ENCODE results near the gene KLF7. TPM values are rescaled to one million over a fixed set of nuclear protein-coding genes. Genes with fewer than 3 reads are reported as not detected.

KLF7 gene
- total and polyA plus RNA-seq, 4 donors, result 5.8 to 90.9 (median 40.4) TPM

DNA sequence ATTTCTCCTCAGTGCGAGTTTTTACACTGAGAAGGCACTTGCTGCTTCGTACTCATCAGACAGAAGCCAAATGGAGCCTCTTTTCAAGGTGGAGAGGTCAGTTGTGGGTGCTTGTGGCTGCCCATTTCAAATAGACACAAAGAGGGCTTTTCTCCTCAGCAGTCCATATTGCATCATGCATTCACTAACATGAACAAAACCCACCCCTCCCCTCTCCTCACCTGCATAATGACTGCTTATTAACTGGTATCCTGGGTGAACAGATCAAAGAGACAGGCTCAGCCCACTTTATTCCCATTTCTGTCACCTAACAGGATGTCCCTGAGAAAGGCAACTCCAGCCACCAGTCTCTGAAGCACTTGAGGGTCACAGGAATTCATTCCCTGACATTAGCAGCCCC is 28.9 kb downstream of the KLF7 start:
- intact Hi-C loops (cut with DNase I), result no loop called here
- ATAC-seq (ENCODE audit: low FRiP score) (no peak), DNase-seq (no peak)
- Histone ChIP-seq H3K4me3 (ENCODE audit: low read length in 2 of 2) (no peak overlapping the region), H3K27me3 (ENCODE audit: control insufficient read depth in 1 of 2, insufficient read depth in 2 of 2, low read length in 1 of 2) (no peaks in the 10 kb centered on the region), H3K4me1 (ENCODE audit: control insufficient read depth in 1 of 2, insufficient read depth in 2 of 2, low read length in 2 of 2) (peaks cover 6 to 48% of the 10 kb centered on the region in 2 donors), H3K9me3 (ENCODE audit: control insufficient read depth, low read length) (no peaks in the 10 kb centered on the region), H3K36me3 (ENCODE audit: control insufficient read depth in 1 of 2, insufficient read depth in 2 of 2, low read length in 1 of 2) (no peaks in the 10 kb centered on the region), H3K27ac (ENCODE audit: low read depth in 1 of 2, low read length in 2 of 2) (peak overlapping the region in 1 of 2 donors; percentile 10)
- 84 to 93% methylated on average over 2 of the region's 2 CpGs for WGBS, 2 donors

GRCh38 chr2:207135801-207136457 is 29.8 kb downstream of the KLF7 start:
- H3K4me1 ChIP-seq (ENCODE audit: control insufficient read depth in 1 of 2, insufficient read depth in 2 of 2, low read length in 2 of 2), result peaks cover 8 to 43% of the 10 kb centered on the region in 2 donors
- no peaks in the 10 kb centered on the region for H3K36me3 ChIP-seq (ENCODE audit: control insufficient read depth in 1 of 2, insufficient read depth in 2 of 2, low read length in 1 of 2)
- ATAC-seq (ENCODE audit: low FRiP score), result no peak
- intact Hi-C loops (cut with DNase I), result no loop called here
- no peak overlapping the region for H3K4me3 ChIP-seq (ENCODE audit: low read length in 2 of 2)
- H3K9me3 ChIP-seq (ENCODE audit: control insufficient read depth, low read length), result no peaks in the 10 kb centered on the region
- no peaks in the 10 kb centered on the region for H3K27me3 ChIP-seq (ENCODE audit: control insufficient read depth in 1 of 2, insufficient read depth in 2 of 2, low read length in 1 of 2)
- 70 to 71% methylated on average over 9 of the region's 9 CpGs for WGBS, 2 donors
- peak overlapping the region in 1 of 2 donors; percentile 25 for H3K27ac ChIP-seq (ENCODE audit: low read depth in 1 of 2, low read length in 2 of 2)
- no peak for DNase-seq

DNA sequence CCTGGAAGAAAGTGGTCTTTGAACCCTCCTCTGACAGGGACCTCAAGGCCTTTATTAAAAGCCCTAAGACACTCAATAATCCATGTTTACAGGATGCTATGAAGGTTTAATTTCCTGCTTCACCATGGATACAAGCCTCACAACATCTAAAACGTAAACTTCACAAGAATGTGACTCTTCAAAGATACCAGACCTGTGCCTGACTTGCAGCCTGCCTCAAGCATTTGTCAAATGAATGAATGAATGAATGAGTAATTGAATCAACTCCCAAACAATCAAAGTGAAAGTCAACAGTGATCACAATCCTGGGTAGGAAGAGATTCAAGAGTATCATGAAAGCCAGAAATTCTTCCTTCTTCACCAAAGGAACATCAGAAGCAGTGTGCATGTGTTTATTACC is 30.4 kb downstream of the KLF7 start:
- H3K4me1 ChIP-seq (ENCODE audit: control insufficient read depth in 1 of 2, insufficient read depth in 2 of 2, low read length in 2 of 2), result peaks cover 8 to 45% of the 10 kb centered on the region in 2 donors
- no peaks in the 10 kb centered on the region for H3K9me3 ChIP-seq (ENCODE audit: control insufficient read depth, low read length)
- no peak overlapping the region for H3K4me3 ChIP-seq (ENCODE audit: low read length in 2 of 2)
- DNase-seq, result no peak
- H3K27me3 ChIP-seq (ENCODE audit: control insufficient read depth in 1 of 2, insufficient read depth in 2 of 2, low read length in 1 of 2), result no peaks in the 10 kb centered on the region
- no peak overlapping the region for H3K27ac ChIP-seq (ENCODE audit: low read depth in 1 of 2, low read length in 2 of 2)
- H3K36me3 ChIP-seq (ENCODE audit: control insufficient read depth in 1 of 2, insufficient read depth in 2 of 2, low read length in 1 of 2), result no peaks in the 10 kb centered on the region
- no peak for ATAC-seq (ENCODE audit: low FRiP score)
- intact Hi-C loops (cut with DNase I), result no loop called here
- 16 to 19% methylated on average over 1 of the region's 1 CpG for WGBS, 2 donors

GRCh38 chr2:207133820-207134519 is 31.8 kb downstream of the KLF7 start:
- DNase-seq, result peak; percentile 83 to 88
- ATAC-seq (ENCODE audit: low FRiP score), result peak; percentile 94
- intact Hi-C loops (cut with DNase I), result no loop called here

DNA sequence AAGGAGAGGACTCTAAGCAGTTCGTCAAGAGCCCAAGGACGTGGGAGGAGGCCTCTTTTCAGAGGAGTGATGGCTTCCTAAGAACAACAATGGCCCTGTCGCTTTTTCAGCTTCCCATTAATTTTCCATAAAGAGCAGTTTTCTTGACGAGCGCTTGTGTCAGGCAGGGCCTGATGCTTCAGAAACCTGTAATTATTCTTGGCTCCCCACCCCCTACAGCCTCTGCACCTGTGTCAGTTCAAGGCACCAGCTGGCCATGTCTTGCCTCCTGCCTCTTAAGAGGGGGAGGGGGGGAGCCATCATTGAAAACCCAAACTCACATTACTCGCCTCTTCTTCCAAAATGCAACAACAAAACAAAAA is 32.3 kb downstream of the KLF7 start:
- WGBS, 2 donors, result 30 to 31% methylated on average over 6 of the region's 6 CpGs
- Histone ChIP-seq H3K27me3 (ENCODE audit: control insufficient read depth in 1 of 2, insufficient read depth in 2 of 2, low read length in 1 of 2) (no peaks in the 10 kb centered on the region), H3K27ac (ENCODE audit: low read depth in 1 of 2, low read length in 2 of 2) (peak overlapping the region; percentile 83 to 93), H3K4me1 (ENCODE audit: control insufficient read depth in 1 of 2, insufficient read depth in 2 of 2, low read length in 2 of 2) (peaks cover 6 to 39% of the 10 kb centered on the region in 2 donors), H3K4me3 (ENCODE audit: low read length in 2 of 2) (peak overlapping the region in 1 of 2 donors; percentile 28), H3K36me3 (ENCODE audit: control insufficient read depth in 1 of 2, insufficient read depth in 2 of 2, low read length in 1 of 2) (no peaks in the 10 kb centered on the region), H3K9me3 (ENCODE audit: control insufficient read depth, low read length) (no peaks in the 10 kb centered on the region)
- ATAC-seq (ENCODE audit: low FRiP score) (peak; percentile 39), DNase-seq (no peak)
- intact Hi-C loops (cut with DNase I), result no loop called here

More at GRCh38 chr2:207133820-207134519, 31.8 kb downstream of the KLF7 start:
- no peaks in the 10 kb centered on the region for H3K27me3 ChIP-seq (ENCODE audit: control insufficient read depth in 1 of 2, insufficient read depth in 2 of 2, low read length in 1 of 2)
- 13 to 17% methylated on average over 13 of the region's 13 CpGs for WGBS, 2 donors
- no peaks in the 10 kb centered on the region for H3K36me3 ChIP-seq (ENCODE audit: control insufficient read depth in 1 of 2, insufficient read depth in 2 of 2, low read length in 1 of 2)
- H3K4me1 ChIP-seq (ENCODE audit: control insufficient read depth in 1 of 2, insufficient read depth in 2 of 2, low read length in 2 of 2), result peaks cover 6 to 43% of the 10 kb centered on the region in 2 donors
- peak overlapping the region; percentile 83 to 93 for H3K27ac ChIP-seq (ENCODE audit: low read depth in 1 of 2, low read length in 2 of 2)
- H3K4me3 ChIP-seq (ENCODE audit: low read length in 2 of 2), result peak overlapping the region in 1 of 2 donors; percentile 28
- no peaks in the 10 kb centered on the region for H3K9me3 ChIP-seq (ENCODE audit: control insufficient read depth, low read length)

GRCh38 chr2:207132019-207132418 is 33.7 kb downstream of the KLF7 start:
- ATAC-seq (ENCODE audit: low FRiP score) (no peak), DNase-seq (no peak)
- no peaks in the 10 kb centered on the region for H3K9me3 ChIP-seq (ENCODE audit: control insufficient read depth, low read length)
- H3K4me3 ChIP-seq (ENCODE audit: low read length in 2 of 2), result no peak overlapping the region
- peak overlapping the region in 1 of 2 donors; percentile 92 for H3K27ac ChIP-seq (ENCODE audit: low read depth in 1 of 2, low read length in 2 of 2)
- H3K36me3 ChIP-seq (ENCODE audit: control insufficient read depth in 1 of 2, insufficient read depth in 2 of 2, low read length in 1 of 2), result no peaks in the 10 kb centered on the region
- H3K4me1 ChIP-seq (ENCODE audit: control insufficient read depth in 1 of 2, insufficient read depth in 2 of 2, low read length in 2 of 2), result peaks cover 6 to 32% of the 10 kb centered on the region in 2 donors
- no peaks in the 10 kb centered on the region for H3K27me3 ChIP-seq (ENCODE audit: control insufficient read depth in 1 of 2, insufficient read depth in 2 of 2, low read length in 1 of 2)
- intact Hi-C loops (cut with DNase I), result no loop called here

GRCh38 chr2:207131594-207131993 is 34.2 kb downstream of the KLF7 start:
- intact Hi-C loops (cut with DNase I), result no loop called here
- 12 to 20% methylated on average over 2 of the region's 2 CpGs for WGBS, 2 donors
- Histone ChIP-seq H3K4me3 (ENCODE audit: low read length in 2 of 2) (no peak overlapping the region), H3K27me3 (ENCODE audit: control insufficient read depth in 1 of 2, insufficient read depth in 2 of 2, low read length in 1 of 2) (no peaks in the 10 kb centered on the region), H3K9me3 (ENCODE audit: control insufficient read depth, low read length) (no peaks in the 10 kb centered on the region), H3K36me3 (ENCODE audit: control insufficient read depth in 1 of 2, insufficient read depth in 2 of 2, low read length in 1 of 2) (no peaks in the 10 kb centered on the region), H3K4me1 (ENCODE audit: control insufficient read depth in 1 of 2, insufficient read depth in 2 of 2, low read length in 2 of 2) (peaks cover 6 to 29% of the 10 kb centered on the region in 2 donors), H3K27ac (ENCODE audit: low read depth in 1 of 2, low read length in 2 of 2) (peak overlapping the region; percentile 90 to 92)
- ATAC-seq (ENCODE audit: low FRiP score), result no peak
- DNase-seq, result no peak

- 81 to 86% methylated on average over 2 of the region's 2 CpGs for WGBS, 2 donors
- no peaks in the 10 kb centered on the region for H3K27me3 ChIP-seq (ENCODE audit: control insufficient read depth in 1 of 2, insufficient read depth in 2 of 2, low read length in 1 of 2)
- intact Hi-C loops (cut with DNase I), result no loop called here
- H3K4me1 ChIP-seq (ENCODE audit: control insufficient read depth in 1 of 2, insufficient read depth in 2 of 2, low read length in 2 of 2), result peaks cover 6 to 28% of the 10 kb centered on the region in 2 donors
- H3K4me3 ChIP-seq (ENCODE audit: low read length in 2 of 2), result no peak overlapping the region
- no peaks in the 10 kb centered on the region for H3K9me3 ChIP-seq (ENCODE audit: control insufficient read depth, low read length)
- H3K27ac ChIP-seq (ENCODE audit: low read depth in 1 of 2, low read length in 2 of 2), result peak overlapping the region; percentile 63 to 90
- no peak for DNase-seq
- no peaks in the 10 kb centered on the region for H3K36me3 ChIP-seq (ENCODE audit: control insufficient read depth in 1 of 2, insufficient read depth in 2 of 2, low read length in 1 of 2)
- no peak for ATAC-seq (ENCODE audit: low FRiP score)
Observed at GRCh38 chr2:207130958-207131521, 34.7 kb downstream of the KLF7 start.

All from aorta (tissue), 5 donors.